Ishikawa (cell line): ENCODE measurements around the gene IL1RAPL1.

Experiments used
- EGR1 ChIP-seq: IDR thresholded peaks from 2 replicates; pipeline ENCODE4 v1.6.1; 2012
- RAD21 ChIP-seq: IDR thresholded peaks from 2 replicates; pipeline ENCODE4 v1.6.1; 2012; ENCODE audit warnings: low read depth

- TF ChIP-seq EGR1 (no peak), RAD21 (no peak)
Observed at GRCh38 chrX:29935455-29935854, 1348.2 kb downstream of the IL1RAPL1 start.
